B cell (primary cell): Measurements from ENCODE around the gene PTGES3L. TPM values are rescaled to one million over a fixed set of nuclear protein-coding genes. Genes with fewer than 3 reads are reported as not detected.
"Not testable (repeated sequence)": the region's sequence is repeated elsewhere in the genome, so short reads cannot be mapped to it uniquely, and the experiment has no call there.

Source experiments
- ATAC-seq: fragments of 200-7000 bp; cut with Tn5 transposase; one replicate; pipeline ENCODE4 v1.10.0; 2021; ENCODE audit warnings: low read depth, mild to moderate bottlenecking, moderate number of reproducible peaks, moderate library complexity
- CTCF ChIA-PET: fragments of 350-600 bp; sonication (Branson Sonifier 250); formaldehyde crosslinking; loops from one replicate; lab custom pipeline; 2021; ENCODE audit warnings: antibody characterized with exemption, inconsistent platforms; lab: Charles Lee
- POLR2A ChIA-PET: fragments of 350-600 bp; sonication (Branson Sonifier 250); formaldehyde crosslinking; loops from one replicate; lab custom pipeline; 2021; ENCODE audit warnings: antibody characterized with exemption; lab: Charles Lee
- DNase-seq: peaks from one replicate; pipeline ENCODE4 v3.0.0; 2013
- H2AFZ ChIP-seq: 2 replicates; pipeline ENCODE4 v1.6.1; 2012; ENCODE audit warnings: mild to moderate bottlenecking, low read depth, low read length; ENCODE audit not compliant: insufficient read depth, poor library complexity, severe bottlenecking
- H3K27ac ChIP-seq, 2 donors: 1 replicate in 1 of 2; 2 replicates in 1 of 2; pipeline ENCODE4 v1.5.1; 2012 to 2013; ENCODE audit warnings: low read length in 2 of 2, mild to moderate bottlenecking in 2 of 2, moderate library complexity in 1 of 2
- H3K27me3 ChIP-seq, 4 experiments: fragments of 200-600 bp in 1 of 4; sonication (generic) in 1 of 4; replicated peaks in 1 of 4; 1 replicate in 2 of 4; 2 replicates in 2 of 4; pipeline versions ENCODE4 v1.6.1 to v1.7.0; 2013 to 2016; ENCODE audit warnings: low read length in 3 of 4, mild to moderate bottlenecking in 2 of 4, mixed read lengths in 1 of 4, moderate library complexity in 1 of 4; ENCODE audit not compliant: insufficient read depth in 4 of 4, control insufficient read depth in 3 of 4; ENCODE audit errors: control extremely low read depth in 1 of 4
- H3K36me3 ChIP-seq, 2 experiments: replicated peaks in 1 of 2; 1 replicate in 1 of 2; 2 replicates in 1 of 2; pipeline versions ENCODE4 v1.6.1 to v1.7.1; 2013; ENCODE audit warnings: low read length in 1 of 2; ENCODE audit not compliant: insufficient read depth in 2 of 2, control insufficient read depth in 1 of 2; ENCODE audit errors: control extremely low read depth in 1 of 2, extremely low read depth in 1 of 2
- H3K4me1 ChIP-seq, 2 donors: fragments of 200-600 bp in 1 of 2; sonication (generic) in 1 of 2; 1 replicate in 1 of 2; 2 replicates in 1 of 2; pipeline versions ENCODE4 v1.5.1 to v1.6.1; 2013 to 2017; ENCODE audit warnings: low read length in 2 of 2; ENCODE audit not compliant: control insufficient read depth in 2 of 2, insufficient read depth in 2 of 2
- H3K4me2 ChIP-seq: replicated peaks from 2 replicates; pipeline ENCODE3; 2012; ENCODE audit warnings: mild to moderate bottlenecking, low read depth, low read length; ENCODE audit not compliant: poor library complexity, severe bottlenecking
- H3K4me3 ChIP-seq, 5 experiments: fragments of 200-600 bp in 1 of 5; sonication (generic) in 1 of 5; 1 replicate in 3 of 5; 2 replicates in 2 of 5; pipeline versions ENCODE4 v1.5.1 to v1.7.0; 2011 to 2016; ENCODE audit warnings: low read length in 4 of 5, mild to moderate bottlenecking in 4 of 5, low read depth in 2 of 5, control low read depth in 1 of 5, moderate library complexity in 1 of 5; ENCODE audit not compliant: insufficient read depth in 1 of 5; ENCODE audit errors: control extremely low read depth in 1 of 5, extremely low read depth in 1 of 5
- H3K79me2 ChIP-seq: fragments of 200-600 bp; sonication (generic); one replicate; pipeline ENCODE4 v1.6.0; 2016; ENCODE audit warnings: low read length; ENCODE audit not compliant: control insufficient read depth, insufficient read depth
- H3K9ac ChIP-seq: fragments of 200-600 bp; sonication (generic); 2 replicates; pipeline ENCODE4 v1.6.1; 2017; ENCODE audit warnings: mild to moderate bottlenecking, low read length, moderate library complexity
- H3K9me3 ChIP-seq, 3 donors: one replicate each; pipeline versions ENCODE4 v1.6.1 to v1.7.1; 2013; ENCODE audit warnings: low read length in 2 of 3; ENCODE audit not compliant: control insufficient read depth in 2 of 3, insufficient read depth in 1 of 3; ENCODE audit errors: control extremely low read depth in 1 of 3
- H4K20me1 ChIP-seq: 2 replicates; pipeline ENCODE4 v1.6.0; 2012; ENCODE audit warnings: mild to moderate bottlenecking, low read length; ENCODE audit not compliant: insufficient read depth, control insufficient read depth, poor library complexity, severe bottlenecking
- H3K27ac Mint-ChIP-seq: one replicate; pipeline ENCODE4 v1.8.0; 2021; ENCODE audit warnings: mixed read lengths
- H3K27me3 Mint-ChIP-seq: one replicate; pipeline ENCODE4 v1.8.0; 2021; ENCODE audit warnings: mixed read lengths
- H3K4me1 Mint-ChIP-seq: one replicate; pipeline ENCODE4 v1.8.0; 2021; ENCODE audit warnings: mixed read lengths
- H3K4me3 Mint-ChIP-seq: one replicate; pipeline ENCODE4 v1.8.0; 2021; ENCODE audit warnings: mixed read lengths
- H3K9me3 Mint-ChIP-seq: one replicate; pipeline ENCODE4 v1.8.0; 2022; ENCODE audit warnings: mixed read lengths; ENCODE audit not compliant: insufficient read depth
- EZH2 ChIP-seq: IDR thresholded peaks from 2 replicates; pipeline ENCODE4 v1.6.1; 2012; ENCODE audit warnings: borderline replicate concordance, low read depth, mild to moderate bottlenecking, moderate library complexity, low read length; ENCODE audit not compliant: insufficient read depth, poor library complexity, severe bottlenecking
- WGBS: methylation state at CpG from one replicate; pipeline ENCODE4 v1.1.5; 2013; ENCODE audit warnings: missing lambda C conversion rate; ENCODE audit not compliant: insufficient coverage; 5-methylcytosine and 5-hydroxymethylcytosine counted together
- intact Hi-C: fragments of 100-400 bp; cut with micrococcal nuclease; formaldehyde crosslinking; loops from one replicate; pipeline ENCODE4 v1.10.0; 2022
- polyA plus RNA-seq: library from polyadenylated mRNA; depleted of rRNA; stranded (reverse); fragments of >200 nt; gene quantifications from 2 replicates; pipeline ENCODE4 v1.2.3, GENCODE V29; 2012
- total RNA-seq, 2 donors: library from RNA; stranded (reverse); fragments of 120-200 nt in 1 of 2; gene quantifications; 1 replicate in 1 of 2; 2 replicates in 1 of 2; pipeline versions ENCODE4 v1.2.3 to v1.2.4, GENCODE V29; 2013 to 2022
- TF ChIP-seq, protein P1 (sequence below): fragments of 200-600 bp; IDR thresholded peaks from one replicate; pipeline ENCODE4 v1.8.0; 2022; ENCODE audit warnings: antibody characterized with exemption, mild to moderate bottlenecking

Gene PTGES3L
- total and polyA plus RNA-seq, 2 donors (not counting 1 experiment from before 2014, with no cell fraction given), result 0.94 to 1.0 TPM

DNA sequence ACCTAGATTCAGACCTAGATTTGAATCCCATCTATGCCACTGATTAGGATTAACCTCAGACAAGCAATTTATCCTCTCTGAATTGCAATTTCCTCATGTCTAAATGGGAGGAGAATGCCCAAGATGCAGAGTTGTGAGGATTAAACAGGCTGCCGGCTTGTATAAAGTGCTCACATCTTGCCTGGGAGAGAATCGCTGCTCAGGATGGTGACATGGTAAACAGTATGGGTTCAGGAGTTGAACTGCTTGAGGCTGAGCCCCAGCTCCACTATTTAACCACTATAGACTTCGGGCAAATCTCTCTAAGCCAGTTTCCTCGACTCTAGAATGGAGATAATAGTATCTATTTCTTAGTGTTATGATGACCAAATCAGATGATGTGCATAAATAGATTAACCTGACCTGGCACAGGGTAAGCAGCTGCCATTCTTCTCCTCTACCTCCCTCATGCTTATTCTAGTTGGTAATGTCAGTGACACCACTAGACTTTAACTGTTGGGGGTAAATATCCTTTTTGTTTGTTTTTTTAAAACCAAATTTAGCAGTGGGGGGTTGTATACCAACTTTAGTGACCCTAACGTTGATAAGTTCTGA lies 17.6 kb upstream of the PTGES3L start:
- ChIA-PET CTCF (interaction anchor here (0.6 to 3.8 kb wide), 33 partner anchors 9 to 549 kb away, joined by 3 to 54 read pairs (median 5); partner anchors contain the start of genes AARSD1, AOC2, BECN1 and DHX8), POLR2A (interaction anchor here (0.6 to 2.3 kb wide), 23 partner anchors 9 to 487 kb away, joined by 3 to 24 read pairs (median 7); partner anchors contain the start of genes AARSD1, BRCA1, DHX8 and IFI35)
- Mint-ChIP-seq H3K4me1 (peaks cover 40% of the 10 kb centered on the region), H3K27ac (peak overlapping the region; percentile 88), H3K9me3 (no peaks in the 10 kb centered on the region), H3K27me3 (no peaks in the 10 kb centered on the region), H3K4me3 (peak overlapping the region; percentile 96)
- Histone ChIP-seq H3K27me3 (no peaks in the 10 kb centered on the region), H3K4me3 (peak overlapping the region in 4 of 5 experiments; percentile 41 to 70 (median 47)), H3K79me2 (peaks cover 17% of the 10 kb centered on the region), H3K9ac (peak overlapping the region; percentile 43), H3K9me3 (no peaks in the 10 kb centered on the region), H3K27ac (peak overlapping the region; percentile 41 to 58), H3K4me2 (peak overlapping the region; percentile 62), H2AFZ (peak overlapping the region; percentile 41), H3K36me3 (peaks cover 4 to 38% of the 10 kb centered on the region in 2 experiments), H4K20me1 (peaks cover 21% of the 10 kb centered on the region), H3K4me1 (peaks cover 20 to 22% of the 10 kb centered on the region in 2 donors)
- intact Hi-C loops, result loop anchor here (5.0 to 10.0 kb wide), 2 partner anchors 423 to 610 kb away; partner anchors contain the start of genes PSMC3IP and STAT3
- no peak for TF ChIP-seq EZH2
- TF ChIP-seq, protein P1, sequence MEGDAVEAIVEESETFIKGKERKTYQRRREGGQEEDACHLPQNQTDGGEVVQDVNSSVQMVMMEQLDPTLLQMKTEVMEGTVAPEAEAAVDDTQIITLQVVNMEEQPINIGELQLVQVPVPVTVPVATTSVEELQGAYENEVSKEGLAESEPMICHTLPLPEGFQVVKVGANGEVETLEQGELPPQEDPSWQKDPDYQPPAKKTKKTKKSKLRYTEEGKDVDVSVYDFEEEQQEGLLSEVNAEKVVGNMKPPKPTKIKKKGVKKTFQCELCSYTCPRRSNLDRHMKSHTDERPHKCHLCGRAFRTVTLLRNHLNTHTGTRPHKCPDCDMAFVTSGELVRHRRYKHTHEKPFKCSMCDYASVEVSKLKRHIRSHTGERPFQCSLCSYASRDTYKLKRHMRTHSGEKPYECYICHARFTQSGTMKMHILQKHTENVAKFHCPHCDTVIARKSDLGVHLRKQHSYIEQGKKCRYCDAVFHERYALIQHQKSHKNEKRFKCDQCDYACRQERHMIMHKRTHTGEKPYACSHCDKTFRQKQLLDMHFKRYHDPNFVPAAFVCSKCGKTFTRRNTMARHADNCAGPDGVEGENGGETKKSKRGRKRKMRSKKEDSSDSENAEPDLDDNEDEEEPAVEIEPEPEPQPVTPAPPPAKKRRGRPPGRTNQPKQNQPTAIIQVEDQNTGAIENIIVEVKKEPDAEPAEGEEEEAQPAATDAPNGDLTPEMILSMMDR, result no peak
- ATAC-seq (no peak), DNase-seq (no peak)
- no CpG with 5 or more reads among the region's 5 CpGs for WGBS

DNA sequence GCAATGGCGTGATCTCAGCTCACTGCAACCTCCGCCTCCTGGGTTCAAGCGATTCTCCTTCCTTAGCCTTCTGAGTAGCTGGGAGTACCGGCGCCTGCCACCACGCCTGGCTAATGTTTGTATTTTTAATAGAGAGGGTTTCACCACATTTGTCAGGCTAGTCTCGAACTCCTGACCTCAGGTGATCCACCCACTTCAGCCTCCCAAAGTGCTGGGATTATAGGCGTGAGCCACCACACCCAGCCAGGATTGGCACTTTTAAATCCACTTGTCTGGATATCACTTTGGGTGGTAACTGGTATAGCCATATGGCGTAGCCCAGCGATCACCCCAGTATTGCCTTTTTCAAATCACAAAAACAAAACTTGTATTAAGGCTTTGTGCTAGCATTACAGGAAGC lies 14.0 kb upstream of the PTGES3L start:
- DNase-seq, CTCF ChIA-PET, H3K9me3 ChIP-seq, POLR2A ChIA-PET, H2AFZ ChIP-seq, H3K27ac Mint-ChIP-seq, H3K9ac ChIP-seq, H3K4me3 Mint-ChIP-seq, H3K27me3 ChIP-seq, H3K27me3 Mint-ChIP-seq, H3K4me3 ChIP-seq, H4K20me1 ChIP-seq, ATAC-seq, H3K9me3 Mint-ChIP-seq, H3K4me2 ChIP-seq: not testable (repeated sequence)
- intact Hi-C loops, result loop anchor here (10.0 kb wide), 1 partner anchor 419 kb away; the partner anchor contains the start of gene PSMC3IP
- peaks cover 19 to 21% of the 10 kb centered on the region in 2 donors for H3K4me1 ChIP-seq
- 93% methylated on average over 2 of the region's 10 CpGs for WGBS
- H3K79me2 ChIP-seq, result peaks cover 38% of the 10 kb centered on the region
- peaks cover 39% of the 10 kb centered on the region for H3K4me1 Mint-ChIP-seq
- H3K27ac ChIP-seq, result peak overlapping the region in 1 of 2 donors; percentile 6
- peaks cover 19 to 38% of the 10 kb centered on the region in 2 experiments for H3K36me3 ChIP-seq
